HuH-7.5 (cell line): ENCODE data around the gene PRIM1.
"Not testable (repeated sequence)": the region's sequence is repeated elsewhere in the genome, so short reads cannot be mapped to it uniquely, and the experiment has no call there.

Source experiments
- DNase-seq: peaks from one replicate; pipeline ENCODE4 v3.0.0; 2011; ENCODE audit warnings: low spot score

PRIM1 gene

DNA sequence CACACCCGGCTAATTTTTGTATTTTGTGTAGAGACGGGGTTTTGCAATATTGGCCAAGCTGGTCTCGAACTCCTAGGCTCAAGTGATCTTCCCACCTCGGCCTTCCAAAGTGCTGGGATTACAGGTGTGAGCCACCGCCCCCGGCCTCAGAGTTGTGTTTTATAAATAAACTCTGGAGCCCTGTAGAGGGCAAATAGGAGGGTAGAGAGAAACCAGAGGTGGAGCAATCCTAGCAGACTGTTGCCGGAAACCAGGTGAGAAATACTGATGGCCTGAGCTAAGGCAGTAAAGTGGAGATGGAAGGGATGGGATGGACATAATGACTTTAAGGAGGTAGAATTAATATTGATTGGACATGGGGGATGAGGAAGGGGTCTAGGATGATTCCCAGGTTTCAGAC lies 8.3 kb upstream of the PRIM1 start:
- DNase-seq: no peak

DNA sequence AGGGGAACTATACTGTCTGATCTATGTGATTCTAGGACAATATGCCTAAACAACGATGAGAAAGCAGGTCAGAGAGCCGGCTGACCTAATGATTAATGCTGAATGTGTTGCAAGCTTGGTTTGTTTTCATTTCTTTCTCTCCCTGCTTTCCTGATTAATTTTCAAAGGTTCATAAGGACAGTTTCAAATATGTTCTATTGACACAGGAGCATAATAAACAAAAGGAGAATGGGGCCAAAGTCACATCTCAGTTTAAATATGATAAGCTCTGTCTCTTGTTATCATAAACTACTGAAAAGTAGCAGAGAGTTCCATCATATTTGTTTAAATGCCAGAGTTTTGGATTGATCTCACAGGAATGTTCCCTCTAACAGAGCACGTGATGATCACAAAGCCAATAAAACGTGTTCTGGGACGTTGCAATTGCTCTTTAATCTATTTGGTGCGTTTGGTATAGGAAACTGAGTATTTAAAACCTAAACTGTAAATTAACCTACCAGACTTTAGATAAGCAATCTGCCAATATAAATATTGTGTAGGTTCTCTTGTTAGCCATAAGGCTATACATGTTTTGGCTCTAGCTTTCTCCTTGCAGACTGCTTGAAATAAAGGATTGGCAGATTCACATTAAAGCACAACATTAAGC lies 7.3 kb upstream of the PRIM1 start:
- no peak for DNase-seq

DNA sequence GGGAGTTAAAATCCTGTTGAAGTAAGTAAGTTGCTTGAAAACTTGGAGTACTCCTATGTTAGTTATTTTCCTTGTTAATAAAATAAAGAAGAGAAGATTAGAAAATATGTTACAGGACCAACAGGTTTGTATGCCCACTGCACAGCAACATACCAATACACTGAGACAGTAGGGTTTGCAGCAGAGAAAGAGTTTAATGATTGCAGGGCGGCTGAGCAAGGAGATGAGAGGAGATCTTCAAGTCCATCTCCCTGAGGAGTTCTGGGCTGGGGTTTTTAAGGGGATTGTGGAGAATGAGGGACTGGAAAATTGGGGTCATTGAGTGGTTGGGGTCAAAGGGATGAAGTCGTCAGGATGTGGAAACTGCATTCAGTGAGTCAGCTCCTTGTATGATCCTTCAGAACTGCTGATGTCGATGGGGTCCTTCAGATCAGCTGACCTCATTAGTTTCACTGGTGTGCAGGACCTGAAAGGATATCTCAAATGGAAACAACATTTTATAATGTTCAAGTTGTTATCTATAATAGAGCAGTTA lies 6.7 kb upstream of the PRIM1 start:
- no peak for DNase-seq

DNA sequence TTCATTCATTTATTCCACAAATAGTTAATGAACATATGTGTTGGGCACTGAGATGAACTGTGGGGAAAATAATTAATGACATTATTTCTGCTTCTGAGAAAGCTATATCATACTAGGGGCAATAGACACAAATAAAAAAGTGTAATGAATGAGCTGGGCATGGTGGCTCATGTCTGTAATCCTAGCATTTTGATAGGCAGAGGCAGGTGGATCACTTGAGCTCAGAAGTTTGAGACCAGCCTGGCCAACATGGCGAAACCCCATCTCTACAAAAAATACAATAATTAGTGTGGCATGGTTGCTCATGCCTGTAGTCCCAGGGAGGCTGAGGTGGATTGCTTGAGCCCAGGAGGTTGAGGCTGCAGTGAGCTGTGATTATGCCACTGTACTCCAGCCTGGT lies 5.8 kb upstream of the PRIM1 start:
- not testable (repeated sequence) for DNase-seq

DNA sequence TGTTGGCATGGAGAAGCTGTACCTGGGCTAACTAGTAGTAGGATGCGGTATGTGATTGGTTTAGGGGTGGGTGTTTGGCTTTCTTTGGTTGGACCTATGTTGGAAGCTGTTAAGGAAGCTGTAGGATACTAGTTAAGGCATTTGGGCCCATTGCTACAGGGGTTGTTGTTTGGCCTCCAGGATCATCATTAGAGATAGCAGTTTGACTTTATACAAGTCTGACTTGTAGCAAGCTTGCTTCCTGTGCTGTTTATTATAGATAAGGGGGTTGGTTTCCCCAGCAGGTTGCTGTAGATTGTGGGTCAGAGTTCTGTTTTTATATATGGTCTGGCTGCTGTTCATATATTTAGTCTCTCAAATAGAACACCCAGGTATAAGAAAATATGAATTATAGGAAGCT lies 1.4 kb upstream of the PRIM1 start:
- DNase-seq: no peak

DNA sequence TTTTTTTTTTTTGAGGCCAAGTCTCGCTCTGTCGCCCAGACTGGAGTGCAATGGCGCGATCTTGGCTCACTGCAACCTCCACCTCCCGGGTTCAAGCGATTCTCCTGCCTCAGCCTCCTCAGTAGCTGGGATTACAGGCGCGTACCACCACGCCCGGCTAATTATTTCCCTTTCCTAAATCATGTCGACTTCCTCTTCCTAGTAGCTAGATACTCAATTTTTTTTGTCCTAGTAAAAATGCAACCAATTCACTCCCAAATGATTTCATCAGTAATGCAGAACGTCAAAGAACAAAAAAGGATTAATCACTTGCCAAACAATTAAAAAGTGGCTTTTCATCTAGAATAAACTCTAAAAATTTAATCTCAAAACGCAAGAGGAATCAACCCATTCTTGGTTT lies 1.5 kb downstream of the PRIM1 start:
- not testable (repeated sequence) for DNase-seq

DNA sequence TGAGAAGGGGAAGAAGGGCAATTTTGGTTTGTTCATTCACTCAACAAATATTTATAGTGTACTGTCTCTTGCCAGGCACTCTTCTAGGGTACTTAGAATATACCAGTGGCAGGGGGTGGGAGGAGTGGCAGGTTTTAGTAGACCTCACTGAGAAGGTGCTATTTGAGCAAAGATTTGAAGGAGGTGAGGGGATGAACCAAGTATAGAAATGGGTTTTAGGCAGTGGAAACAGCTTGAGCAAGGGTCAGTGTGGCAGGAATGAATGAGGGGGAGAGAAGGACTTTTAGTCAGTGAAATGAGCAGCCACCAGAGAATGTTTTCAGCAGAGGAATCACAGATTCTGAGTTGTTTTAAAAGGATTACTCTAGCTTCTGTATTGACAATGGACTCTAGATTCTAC lies 2.3 kb downstream of the PRIM1 start:
- no peak for DNase-seq

DNA sequence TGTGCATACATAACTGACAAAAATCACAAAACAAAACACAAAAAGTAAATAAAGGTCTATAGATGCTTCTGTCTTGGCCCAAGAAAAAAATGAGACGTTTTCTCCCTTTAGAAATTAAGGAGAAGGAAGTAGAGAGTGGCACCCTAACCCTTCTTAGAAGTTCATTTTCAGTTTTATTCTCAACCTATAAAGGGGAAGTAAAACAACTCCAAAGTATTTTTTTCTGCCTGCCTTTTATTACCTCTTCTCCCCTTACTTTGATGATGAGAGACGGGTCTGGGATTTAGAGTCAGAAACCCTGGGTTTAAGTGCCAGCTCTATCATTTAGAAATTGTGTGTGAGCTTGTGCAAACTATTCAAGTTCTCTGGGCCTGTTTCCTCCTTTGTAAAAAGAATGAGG lies 2.8 kb downstream of the PRIM1 start:
- no peak for DNase-seq

DNA sequence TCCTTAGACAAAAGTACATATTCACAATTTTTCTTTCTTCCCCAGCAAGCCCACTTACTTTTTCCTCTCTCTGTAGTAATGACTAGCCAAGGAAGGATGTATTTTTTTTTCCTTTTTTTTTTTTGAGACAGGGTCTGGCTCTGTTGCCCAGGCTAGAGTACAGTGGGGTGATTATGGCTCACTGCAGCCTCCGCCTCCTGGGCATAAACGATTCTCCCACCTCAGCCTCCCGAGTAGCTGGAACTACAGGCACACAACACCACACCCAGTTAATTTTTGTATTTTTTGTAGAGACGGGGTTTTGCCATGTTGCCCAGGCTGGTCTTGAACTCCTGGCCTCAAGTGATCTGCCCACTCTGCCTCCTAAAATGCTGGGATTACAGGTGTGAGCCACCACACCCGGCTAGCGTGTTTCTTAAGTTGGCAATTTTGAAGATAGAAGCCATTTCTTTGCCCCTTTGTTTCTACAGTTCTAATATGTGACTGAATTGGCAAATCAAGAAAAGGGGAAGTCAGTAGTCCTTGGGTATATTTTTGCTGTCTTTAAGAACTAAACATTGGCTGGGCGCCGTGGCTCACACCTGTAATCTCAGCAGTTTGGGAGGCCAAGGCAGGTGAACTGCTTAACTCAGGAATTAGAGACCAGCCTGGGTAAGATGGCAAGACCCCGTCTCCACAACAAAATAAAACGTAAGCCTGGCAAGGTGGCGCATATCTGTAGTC lies 23.8 kb downstream of the PRIM1 start:
- DNase-seq: no peak

DNA sequence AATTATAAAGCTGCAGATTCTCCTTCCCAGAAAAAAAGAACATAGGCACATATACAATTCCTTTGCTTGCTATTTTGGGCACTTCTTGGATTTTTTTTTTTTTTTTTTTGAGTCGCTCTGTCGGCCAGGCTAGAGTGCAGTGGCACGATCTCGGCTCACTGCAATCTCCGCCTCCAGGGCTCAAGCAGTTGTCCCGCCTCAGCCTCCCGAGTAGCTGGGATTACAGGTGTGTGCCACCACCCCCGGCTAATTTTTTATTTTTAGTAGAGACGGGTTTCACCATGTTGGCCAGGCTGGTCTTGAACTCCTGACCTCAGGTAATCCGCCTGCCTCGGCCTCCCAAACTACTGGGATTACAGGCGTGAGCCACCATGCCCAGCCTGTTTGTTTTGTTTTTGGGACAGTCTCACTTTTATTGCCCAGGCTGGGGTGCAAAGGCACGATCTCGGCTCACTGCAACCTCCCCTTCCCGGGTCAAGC lies 25.9 kb downstream of the PRIM1 start:
- not testable (repeated sequence) for DNase-seq

DNA sequence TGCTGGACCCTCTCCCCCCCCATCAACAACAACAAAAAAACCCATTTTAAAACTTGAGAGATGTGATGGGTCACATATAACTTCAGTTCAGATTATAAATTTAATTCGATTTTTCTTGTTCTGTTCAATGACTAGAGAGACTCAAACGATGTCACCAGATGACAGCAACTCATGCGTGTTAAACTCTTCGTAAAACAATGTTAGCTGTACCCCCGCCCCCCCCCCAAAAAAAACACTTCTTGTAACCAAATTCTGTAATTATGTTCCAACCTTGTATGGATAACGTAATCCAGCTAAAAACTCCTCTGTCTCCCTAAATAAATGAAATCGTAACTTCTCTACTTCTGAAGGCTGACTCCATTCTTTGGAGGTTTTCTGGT lies 26.4 kb downstream of the PRIM1 start:
- no peak for DNase-seq

DNA sequence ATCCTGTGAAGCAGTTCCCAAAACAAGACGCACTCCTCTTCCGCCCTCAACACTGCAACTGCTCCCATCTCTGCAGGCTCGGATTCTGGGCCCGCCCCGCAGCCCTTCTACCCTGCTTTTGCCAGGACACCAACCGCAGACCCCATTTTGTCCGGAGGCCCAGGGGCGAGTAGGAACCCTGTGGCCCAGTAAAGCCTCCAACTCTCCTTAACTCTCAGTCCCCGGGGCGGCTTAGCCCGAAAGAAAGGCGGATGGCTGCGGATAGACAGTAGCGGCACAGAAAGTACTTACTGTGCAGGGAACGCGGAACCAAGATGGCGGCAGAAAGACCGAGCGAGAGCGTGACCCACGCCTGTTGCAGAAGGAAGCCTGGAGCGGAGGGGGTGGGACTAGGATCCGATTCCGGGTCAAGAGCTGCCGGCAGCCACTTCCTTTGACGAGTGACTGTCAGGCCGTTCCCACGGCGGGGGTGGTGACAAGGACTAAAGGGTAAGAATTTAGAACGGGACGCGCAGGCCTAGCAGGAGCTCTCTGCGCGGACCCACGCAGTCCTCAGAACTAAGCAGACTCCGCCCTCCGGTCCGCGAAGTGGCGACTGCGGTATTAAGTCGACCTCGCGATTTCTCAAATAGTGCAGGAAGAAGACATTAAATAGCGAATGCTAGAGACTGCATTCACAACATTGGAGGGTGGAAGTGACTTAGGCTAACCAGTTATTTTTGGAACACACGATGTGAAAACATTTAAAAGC lies 27.0 kb downstream of the PRIM1 start, which contains the start of gene NACA:
Gene NACA, minus strand, starts transcription at position 328 of the 751 bp plus-strand sequence. CDS start 778 bp downstream, outside the sequence.
- peak; percentile 92 for DNase-seq

DNA sequence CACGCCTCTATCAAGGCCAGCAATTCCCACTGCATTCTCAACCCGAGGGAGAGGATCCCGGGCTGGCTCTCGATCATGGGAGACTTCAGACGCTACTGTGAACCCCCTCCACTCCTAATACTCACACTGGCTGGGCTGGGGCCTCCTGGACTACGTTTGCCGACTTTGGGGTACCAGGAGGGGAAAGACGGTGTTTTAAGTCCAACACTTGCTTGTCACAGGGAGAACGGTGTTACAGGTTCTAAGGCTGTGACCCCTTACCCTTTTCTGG lies 27.5 kb downstream of the PRIM1 start:
- DNase-seq: no peak

DNA sequence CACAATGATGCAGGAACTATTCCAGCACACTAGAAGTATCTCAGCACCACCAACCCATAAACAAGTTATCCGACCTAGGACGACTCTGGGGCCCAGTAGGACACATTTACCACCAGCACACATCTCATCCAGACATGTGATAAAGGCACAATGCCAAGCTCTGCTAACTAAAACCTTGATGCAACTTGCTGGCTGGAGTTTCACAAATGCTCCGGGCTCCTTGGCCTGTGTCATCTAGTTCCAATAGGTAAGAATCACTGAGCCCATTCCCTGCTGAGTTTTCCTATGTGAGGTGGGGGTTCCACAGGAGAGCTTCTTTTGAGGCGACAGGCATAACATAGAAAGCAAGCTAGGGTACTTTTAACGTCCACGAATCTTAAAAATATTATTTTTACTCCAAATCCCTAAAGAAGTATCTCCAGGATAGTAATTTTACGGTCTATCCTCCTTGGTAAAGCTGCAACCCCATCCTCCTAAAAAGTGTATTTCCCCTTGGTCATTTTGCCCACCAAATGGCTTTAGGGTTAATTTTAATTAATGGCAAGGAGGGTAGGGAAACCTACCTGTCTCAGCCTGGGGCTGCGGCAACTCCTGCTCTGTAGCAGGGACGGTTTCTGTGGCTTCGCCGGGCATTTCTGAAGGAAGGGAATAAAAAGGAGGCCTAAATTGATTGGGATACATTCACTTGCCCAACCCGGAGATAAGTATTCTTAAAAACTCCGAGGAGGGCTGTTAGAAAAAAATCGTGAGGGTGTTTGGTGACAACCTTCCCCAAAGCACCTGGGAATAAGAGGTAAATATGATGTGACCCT lies 28.0 kb downstream of the PRIM1 start:
- no peak for DNase-seq

DNA sequence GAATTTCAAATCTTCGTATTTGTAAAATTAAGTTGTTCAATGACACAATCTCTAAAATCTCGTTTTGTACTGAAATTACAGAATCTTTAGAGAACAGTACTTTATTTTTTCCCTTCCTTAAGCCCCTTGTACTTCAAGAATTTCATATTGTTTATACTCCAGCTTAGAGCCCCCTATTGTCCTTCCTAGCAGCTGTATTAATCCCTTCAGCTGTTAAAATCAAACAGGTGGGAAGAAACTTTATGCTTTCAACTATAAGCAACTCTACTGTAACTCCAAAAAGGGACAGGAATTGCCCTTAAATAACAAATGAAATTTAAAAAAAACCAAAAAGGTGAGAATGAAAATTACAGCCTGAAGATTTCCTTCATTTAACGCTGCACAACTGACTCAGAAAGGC lies 28.8 kb downstream of the PRIM1 start:
- no peak for DNase-seq

DNA sequence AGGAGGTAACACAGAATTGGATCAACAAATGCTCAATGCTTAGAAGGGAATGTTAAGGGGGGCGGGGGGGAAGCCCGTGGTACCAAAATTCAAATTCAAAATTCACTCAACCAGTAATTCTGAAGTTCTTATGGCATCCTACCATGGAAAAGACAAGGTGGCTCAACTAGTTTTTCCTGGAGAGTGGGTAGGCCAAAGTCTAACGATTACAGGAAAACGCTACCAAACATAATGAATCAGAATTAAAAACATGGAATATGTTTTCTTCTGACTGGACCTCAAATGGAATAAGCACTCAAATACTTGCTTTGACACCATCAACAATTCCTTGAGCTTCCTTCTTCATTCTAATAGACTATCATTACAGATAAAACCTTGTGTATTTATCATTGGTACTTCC lies 29.3 kb downstream of the PRIM1 start:
- no peak for DNase-seq

DNA sequence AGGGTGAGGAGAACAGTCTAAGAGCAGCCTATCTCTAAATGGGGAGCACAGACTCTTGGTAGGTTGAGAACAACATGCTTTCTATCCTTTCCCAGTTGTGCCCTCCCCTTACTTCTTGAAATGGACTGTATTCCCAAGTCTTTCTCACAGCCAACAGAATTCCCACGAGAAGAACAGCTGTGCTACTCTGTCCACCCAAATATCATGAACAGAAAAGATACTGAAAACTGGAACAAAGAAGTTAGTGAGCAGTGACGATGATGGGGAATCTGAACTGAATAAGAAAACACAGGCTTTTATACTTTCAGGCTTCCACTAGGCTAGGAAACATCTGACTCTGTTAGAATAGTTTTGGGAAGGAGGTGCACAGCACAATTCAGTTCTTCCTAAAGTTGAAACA lies 30.4 kb downstream of the PRIM1 start:
- no peak for DNase-seq

DNA sequence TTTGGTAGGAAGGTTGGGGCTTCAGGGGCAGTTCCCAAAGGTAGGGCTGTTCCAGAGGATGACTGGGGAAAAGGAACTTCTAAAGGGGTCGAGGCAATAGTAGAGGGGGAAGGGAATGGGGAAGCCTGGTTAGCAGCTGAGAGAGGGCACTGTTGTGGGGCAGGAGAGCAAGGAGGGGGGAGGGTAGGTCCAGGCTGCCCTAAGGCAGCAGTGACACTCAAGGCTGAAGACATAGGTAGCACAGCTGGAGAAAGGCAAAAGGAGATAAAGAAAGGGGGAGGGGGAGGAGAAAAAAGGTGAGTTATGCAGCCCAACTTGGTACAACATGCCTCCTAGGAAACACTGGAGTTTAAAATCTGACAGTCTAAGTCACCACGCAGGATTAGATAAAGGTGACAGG lies 30.9 kb downstream of the PRIM1 start:
- no peak for DNase-seq

DNA sequence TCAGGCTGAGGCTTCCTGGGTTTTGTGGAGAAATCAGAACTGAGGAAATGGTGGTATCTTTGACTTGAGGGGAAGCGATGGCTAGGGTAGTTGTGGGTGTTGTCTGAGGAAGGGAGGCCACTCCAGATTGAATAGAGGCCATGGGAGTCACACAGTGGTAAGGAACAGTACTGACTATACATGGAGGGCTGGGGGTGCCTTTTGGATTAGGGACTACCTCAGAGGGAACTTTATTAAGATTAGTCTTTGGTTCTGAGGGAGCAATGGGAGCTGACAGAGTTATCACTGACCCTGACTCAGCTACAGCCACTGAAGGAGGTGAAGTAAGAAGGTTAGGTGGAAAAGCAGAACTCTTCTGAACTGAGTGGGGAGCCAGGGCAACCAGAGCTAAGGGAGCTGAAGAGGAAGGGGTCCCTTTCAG lies 31.4 kb downstream of the PRIM1 start:
- DNase-seq: no peak

DNA sequence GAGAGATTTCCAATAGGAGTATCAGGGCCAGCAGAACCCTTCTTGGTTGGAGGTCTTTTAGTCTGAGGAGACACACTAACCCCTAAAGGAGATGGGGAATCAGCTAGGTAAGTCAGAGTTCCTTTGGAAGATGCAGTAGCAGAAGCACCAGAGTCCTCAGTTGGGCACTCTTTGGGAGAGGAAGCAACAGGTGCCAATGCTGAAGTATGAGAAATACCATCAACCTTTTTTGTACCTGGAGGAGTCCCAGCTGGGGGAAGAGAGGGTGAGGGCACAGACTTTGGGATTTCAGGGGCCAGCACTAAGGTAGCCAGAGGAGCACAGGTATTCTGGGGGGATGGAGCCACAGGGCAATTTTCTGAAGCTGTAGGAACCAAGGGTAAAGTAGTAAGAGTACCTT lies 33.1 kb downstream of the PRIM1 start:
- no peak for DNase-seq

DNA sequence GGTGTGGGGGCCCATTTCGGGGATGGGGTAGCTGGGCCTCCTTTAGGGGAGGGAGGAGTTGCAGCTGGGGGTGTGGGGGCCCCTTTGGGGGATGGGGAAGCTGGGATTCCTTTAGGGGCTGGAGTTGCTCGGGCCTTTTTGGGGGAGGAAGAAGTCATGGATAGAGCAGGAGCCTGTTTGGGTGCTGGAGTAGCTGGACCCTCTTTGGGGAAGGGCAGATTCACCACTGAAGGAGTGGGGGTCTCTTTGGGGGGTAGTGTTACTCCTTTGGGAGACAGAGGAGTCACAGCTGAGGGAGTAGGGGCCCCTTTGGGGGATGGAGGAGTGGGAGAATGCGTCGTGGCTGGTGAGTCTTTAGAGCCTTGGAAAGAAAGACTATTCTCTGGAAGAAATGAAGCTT lies 33.5 kb downstream of the PRIM1 start:
- no peak for DNase-seq

DNA sequence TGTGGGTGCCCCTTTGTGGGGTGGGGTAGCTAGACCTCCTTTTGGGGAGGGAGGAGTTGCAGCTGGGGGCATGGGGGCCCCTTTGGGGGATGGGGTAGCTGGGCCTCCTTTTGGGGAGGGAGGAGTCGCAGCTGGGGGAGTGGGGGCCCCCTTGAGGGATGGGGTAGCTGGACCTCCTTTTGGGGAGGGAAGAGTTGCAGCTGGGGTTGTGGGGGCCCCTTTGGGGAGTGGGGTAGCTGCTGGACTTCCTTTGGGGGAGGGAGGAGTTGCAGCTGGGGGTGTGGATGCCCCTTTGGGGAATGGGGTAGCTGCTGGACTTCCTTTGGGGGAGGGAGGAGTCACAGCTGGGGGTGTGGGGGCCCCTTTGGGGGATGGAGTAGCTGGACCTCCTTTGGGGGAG lies 34.0 kb downstream of the PRIM1 start:
- DNase-seq: no peak
